Heart left ventricle (tissue), 13 donors: ENCODE results near the gene SCPEP1.

ENCODE experiments used
- POLR2A ChIP-seq, 2 donors: fragments of 450-650 bp; IDR thresholded peaks; one replicate each; pipeline ENCODE4 v1.6.1; 2017; ENCODE audit warnings: antibody characterized with exemption in 2 of 2, mild to moderate bottlenecking in 2 of 2, moderate library complexity in 2 of 2
- TF ChIP-seq, protein P1 (sequence below), 12 donors: fragments of 200-600 bp; sonication (generic) in 4 of 12; IDR thresholded peaks; one replicate each; pipeline versions ENCODE4 v1.5.0 to v1.8.0; 2018 to 2022; ENCODE audit warnings: antibody characterized with exemption in 12 of 12, mild to moderate bottlenecking in 5 of 12
- donor health status: ischemic (EF 13 %, LVEDD 7.1; RV severe dilation, severe dysfunction).
- donor health status: DM: no; HTN: yes; CAD: no.
- donor health status: DM: no; HTN: no; CAD: no.
- donor health status: ischemic (EF 25% LVEDD 6.9; RV normal size, moderate dysfunction).
- donor health status: ischemic (EF 25% LVEDD 5.7; RV mildly dilated, moderate dysfunction).
- donor health status: ischemic (EF 35%, LVEDD 5.7; RV mildly dilated, moderate dysfunction).
- donor health status: nonischemic (EF 11% LVEDD 7.7; RV severe dilation, severe dysfunction).
- donor health status: DM: yes; HTN: yes; CAD: no.
- donor health status: PGD.
- donor health status: ischemic (EF 29% LVEDD 5.4; RV normal size, mild dysfunction).
- donor health status: nonischemic (EF 23%, LVEDD 6.1; RV moderate dilation, normal function).

DNA sequence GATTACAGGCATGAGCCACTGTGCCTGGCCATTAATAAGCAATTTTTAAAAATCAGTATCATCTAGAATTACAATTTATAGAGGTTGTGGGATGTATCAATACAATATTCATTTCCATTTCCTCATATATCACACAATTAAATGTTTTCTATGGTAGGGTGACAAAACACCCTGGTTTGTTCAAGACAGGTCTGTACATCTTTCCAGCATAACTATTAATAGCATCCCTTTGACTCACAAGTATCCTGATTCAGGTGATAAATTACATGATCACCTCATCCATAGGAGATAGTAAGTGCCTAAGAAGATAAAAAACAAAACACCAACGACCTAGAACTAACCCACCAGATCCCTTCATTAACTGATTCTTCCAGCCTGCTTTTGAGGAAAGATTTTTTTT lies 30.2 kb upstream of the SCPEP1 start:
- TF ChIP-seq, protein P1, sequence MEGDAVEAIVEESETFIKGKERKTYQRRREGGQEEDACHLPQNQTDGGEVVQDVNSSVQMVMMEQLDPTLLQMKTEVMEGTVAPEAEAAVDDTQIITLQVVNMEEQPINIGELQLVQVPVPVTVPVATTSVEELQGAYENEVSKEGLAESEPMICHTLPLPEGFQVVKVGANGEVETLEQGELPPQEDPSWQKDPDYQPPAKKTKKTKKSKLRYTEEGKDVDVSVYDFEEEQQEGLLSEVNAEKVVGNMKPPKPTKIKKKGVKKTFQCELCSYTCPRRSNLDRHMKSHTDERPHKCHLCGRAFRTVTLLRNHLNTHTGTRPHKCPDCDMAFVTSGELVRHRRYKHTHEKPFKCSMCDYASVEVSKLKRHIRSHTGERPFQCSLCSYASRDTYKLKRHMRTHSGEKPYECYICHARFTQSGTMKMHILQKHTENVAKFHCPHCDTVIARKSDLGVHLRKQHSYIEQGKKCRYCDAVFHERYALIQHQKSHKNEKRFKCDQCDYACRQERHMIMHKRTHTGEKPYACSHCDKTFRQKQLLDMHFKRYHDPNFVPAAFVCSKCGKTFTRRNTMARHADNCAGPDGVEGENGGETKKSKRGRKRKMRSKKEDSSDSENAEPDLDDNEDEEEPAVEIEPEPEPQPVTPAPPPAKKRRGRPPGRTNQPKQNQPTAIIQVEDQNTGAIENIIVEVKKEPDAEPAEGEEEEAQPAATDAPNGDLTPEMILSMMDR (IDR thresholded peaks at IDR 0.05) = no peak
- TF ChIP-seq POLR2A (IDR thresholded peaks at IDR 0.05) = no peak
